Measurements from ENCODE around the gene TBC1D21.
A peak's percentile ranks its signal among the peaks of the same experiment; 100 is the strongest.

GRCh38 chr15:73924171-73924921 is 51.0 kb downstream of the TBC1D21 start:
- TF ChIP-seq ZBTB26 (tag by site-specific recombination; optimal IDR thresholded peaks at IDR 0.05): no peak
- no peak for TF ChIP-seq ZNF768 (tag by site-specific recombination; IDR thresholded peaks at IDR 0.05)
- TF ChIP-seq ZFP41 (tag by site-specific recombination; IDR thresholded peaks at IDR 0.05; ENCODE audit: borderline replicate concordance): no peak
- TF ChIP-seq, protein P1, sequence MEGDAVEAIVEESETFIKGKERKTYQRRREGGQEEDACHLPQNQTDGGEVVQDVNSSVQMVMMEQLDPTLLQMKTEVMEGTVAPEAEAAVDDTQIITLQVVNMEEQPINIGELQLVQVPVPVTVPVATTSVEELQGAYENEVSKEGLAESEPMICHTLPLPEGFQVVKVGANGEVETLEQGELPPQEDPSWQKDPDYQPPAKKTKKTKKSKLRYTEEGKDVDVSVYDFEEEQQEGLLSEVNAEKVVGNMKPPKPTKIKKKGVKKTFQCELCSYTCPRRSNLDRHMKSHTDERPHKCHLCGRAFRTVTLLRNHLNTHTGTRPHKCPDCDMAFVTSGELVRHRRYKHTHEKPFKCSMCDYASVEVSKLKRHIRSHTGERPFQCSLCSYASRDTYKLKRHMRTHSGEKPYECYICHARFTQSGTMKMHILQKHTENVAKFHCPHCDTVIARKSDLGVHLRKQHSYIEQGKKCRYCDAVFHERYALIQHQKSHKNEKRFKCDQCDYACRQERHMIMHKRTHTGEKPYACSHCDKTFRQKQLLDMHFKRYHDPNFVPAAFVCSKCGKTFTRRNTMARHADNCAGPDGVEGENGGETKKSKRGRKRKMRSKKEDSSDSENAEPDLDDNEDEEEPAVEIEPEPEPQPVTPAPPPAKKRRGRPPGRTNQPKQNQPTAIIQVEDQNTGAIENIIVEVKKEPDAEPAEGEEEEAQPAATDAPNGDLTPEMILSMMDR (tag by site-specific recombination; IDR thresholded peaks at IDR 0.05): no peak
- TF ChIP-seq ZBTB7A (tag by site-specific recombination; IDR thresholded peaks at IDR 0.05; ENCODE audit: low read depth): peak; percentile 31; the same call in 1 of the 2 replicates
- TF ChIP-seq ZNF843 (tag by site-specific recombination; IDR thresholded peaks at IDR 0.05): no peak
- no peak for TF ChIP-seq ZNF830 (tag by site-specific recombination; IDR thresholded peaks at IDR 0.05; ENCODE audit: low read depth)
- TF ChIP-seq ZNF558 (tag by site-specific recombination; IDR thresholded peaks at IDR 0.05): no peak
- TF ChIP-seq ZNF311 (tag by site-specific recombination; IDR thresholded peaks at IDR 0.05; ENCODE audit: borderline replicate concordance): no peak
- 0 out of 2 replicates have a peak, but pooled peaks have one; percentile 30 for TF ChIP-seq MYNN (tag by site-specific recombination; IDR thresholded peaks at IDR 0.05; ENCODE audit: borderline replicate concordance)

All from HEK293 (cell line).